Fibroblast of pulmonary artery (primary cell): ENCODE results near the gene KHDC4.

Source experiments
- DNase-seq: peaks from one replicate; pipeline ENCODE4 v3.0.0-alpha.2; 2010; ENCODE audit warnings: low read depth
- H3K4me3 ChIP-seq: replicated peaks from 2 replicates; pipeline ENCODE4 v1.5.1; 2011; ENCODE audit warnings: low read depth, mild to moderate bottlenecking, control low read depth, low read length, moderate library complexity
- CTCF ChIP-seq: IDR thresholded peaks from 2 replicates; pipeline ENCODE4 v1.5.1; 2011; ENCODE audit warnings: mild to moderate bottlenecking, control low read depth, low read length, inconsistent platforms; ENCODE audit errors: missing control alignments

The KHDC4 gene

GRCh38 chr1:155864393-155864792, 69.8 kb downstream of the KHDC4 start:
- H3K4me3 ChIP-seq = no peak overlapping the region
- DNase-seq = no peak
- no peak for TF ChIP-seq CTCF
